Coronary artery (tissue), 2 donors: ENCODE measurements around the gene SETD7.
A peak's percentile ranks its signal among the peaks of the same experiment; 100 is the strongest.

Experiments used
- DNase-seq: peaks from one replicate; pipeline ENCODE4 v3.0.0-alpha.2; 2017; ENCODE audit warnings: low spot score
- H3K27ac ChIP-seq, 2 donors: fragments of 200-600 bp; sonication (generic); one replicate each; pipeline ENCODE4 v1.5.1; 2016 to 2019
- H3K4me3 ChIP-seq: fragments of 200-600 bp; sonication (generic); 2 replicates; pipeline ENCODE4 v1.5.1; 2016; ENCODE audit warnings: mild to moderate bottlenecking, moderate library complexity
- TF ChIP-seq, protein P1 (sequence below): fragments of 200-600 bp; sonication (generic); IDR thresholded peaks from one replicate; pipeline ENCODE4 v1.5.1; 2019; ENCODE audit warnings: antibody characterized with exemption

The SETD7 gene

DNA sequence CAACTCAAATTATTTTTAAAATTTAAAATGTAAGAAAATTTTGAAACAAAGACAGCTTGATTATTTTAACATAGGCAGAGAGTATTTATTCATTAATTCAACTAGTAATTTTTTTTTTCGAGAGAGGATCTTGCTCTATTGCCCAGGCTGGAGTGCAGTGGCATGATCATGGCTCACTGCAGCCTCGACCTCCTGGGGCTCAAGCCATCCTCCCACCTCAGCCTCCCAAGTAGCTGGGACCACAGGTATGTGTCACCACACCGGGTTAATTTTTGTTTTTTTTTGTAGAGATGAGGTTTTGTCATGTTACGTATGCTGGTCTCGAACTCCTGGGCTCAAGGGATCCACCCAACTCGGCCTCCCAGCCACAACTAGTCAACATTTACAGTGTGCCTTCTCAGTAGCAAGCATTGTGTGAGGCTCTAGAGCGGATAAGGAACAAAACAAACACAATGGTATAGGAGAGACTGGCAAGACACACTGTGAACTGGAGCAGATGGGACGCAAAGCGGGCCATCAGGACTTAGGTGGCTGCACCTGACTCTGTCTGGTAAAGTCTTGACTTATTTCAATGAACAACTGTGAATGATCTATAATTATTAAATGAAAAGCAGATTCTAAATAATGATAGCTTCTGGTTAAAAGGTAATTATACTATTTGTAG lies 21.6 kb downstream of the SETD7 start:
- TF ChIP-seq, protein P1, sequence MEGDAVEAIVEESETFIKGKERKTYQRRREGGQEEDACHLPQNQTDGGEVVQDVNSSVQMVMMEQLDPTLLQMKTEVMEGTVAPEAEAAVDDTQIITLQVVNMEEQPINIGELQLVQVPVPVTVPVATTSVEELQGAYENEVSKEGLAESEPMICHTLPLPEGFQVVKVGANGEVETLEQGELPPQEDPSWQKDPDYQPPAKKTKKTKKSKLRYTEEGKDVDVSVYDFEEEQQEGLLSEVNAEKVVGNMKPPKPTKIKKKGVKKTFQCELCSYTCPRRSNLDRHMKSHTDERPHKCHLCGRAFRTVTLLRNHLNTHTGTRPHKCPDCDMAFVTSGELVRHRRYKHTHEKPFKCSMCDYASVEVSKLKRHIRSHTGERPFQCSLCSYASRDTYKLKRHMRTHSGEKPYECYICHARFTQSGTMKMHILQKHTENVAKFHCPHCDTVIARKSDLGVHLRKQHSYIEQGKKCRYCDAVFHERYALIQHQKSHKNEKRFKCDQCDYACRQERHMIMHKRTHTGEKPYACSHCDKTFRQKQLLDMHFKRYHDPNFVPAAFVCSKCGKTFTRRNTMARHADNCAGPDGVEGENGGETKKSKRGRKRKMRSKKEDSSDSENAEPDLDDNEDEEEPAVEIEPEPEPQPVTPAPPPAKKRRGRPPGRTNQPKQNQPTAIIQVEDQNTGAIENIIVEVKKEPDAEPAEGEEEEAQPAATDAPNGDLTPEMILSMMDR, result no peak
- DNase-seq, result no peak
- Histone ChIP-seq H3K4me3 (no peak overlapping the region), H3K27ac (no peak overlapping the region)

DNA sequence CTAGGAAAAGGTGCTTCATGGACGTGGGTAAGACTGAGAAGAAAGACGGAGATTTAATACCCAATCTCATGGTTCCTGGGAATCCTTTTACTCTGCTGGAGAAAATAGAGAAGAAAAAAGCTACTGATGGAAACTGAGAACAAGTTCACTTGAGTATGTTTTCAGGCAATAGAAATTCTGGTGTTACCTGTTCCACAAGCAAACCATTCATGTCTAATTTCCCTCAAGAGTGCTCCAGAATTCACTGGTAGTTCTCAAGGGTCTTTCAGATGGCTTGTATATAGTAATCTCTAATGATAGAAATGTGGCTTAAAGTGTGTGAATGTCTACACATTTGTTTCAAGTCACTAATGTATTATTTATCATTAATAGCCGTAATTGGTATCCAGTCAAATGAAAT lies 22.5 kb downstream of the SETD7 start:
- TF ChIP-seq, protein P1, result no peak
- DNase-seq, result no peak
- H3K4me3 ChIP-seq, result no peak overlapping the region
- no peak overlapping the region for H3K27ac ChIP-seq

DNA sequence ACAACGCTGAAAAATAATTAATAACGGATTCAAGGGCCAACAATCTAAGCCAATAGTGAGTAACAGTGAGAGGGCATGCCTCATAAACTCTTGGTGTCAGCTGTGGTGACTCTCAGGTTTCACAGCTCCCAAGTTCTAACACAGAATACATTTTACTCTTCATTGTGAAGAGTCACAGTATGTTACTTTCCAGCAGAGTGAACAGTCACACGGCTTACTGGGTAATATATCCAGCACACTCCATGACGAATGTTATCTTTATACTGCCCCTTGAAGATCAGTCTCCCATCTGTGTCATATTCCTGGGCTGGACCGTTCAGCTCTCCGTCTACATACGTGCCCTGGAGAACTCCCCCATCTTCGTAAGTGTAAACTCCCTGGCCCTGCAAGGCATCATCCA lies 23.1 kb downstream of the SETD7 start:
- no peak overlapping the region for H3K4me3 ChIP-seq
- TF ChIP-seq, protein P1, result no peak
- H3K27ac ChIP-seq, result no peak overlapping the region
- DNase-seq, result no peak

DNA sequence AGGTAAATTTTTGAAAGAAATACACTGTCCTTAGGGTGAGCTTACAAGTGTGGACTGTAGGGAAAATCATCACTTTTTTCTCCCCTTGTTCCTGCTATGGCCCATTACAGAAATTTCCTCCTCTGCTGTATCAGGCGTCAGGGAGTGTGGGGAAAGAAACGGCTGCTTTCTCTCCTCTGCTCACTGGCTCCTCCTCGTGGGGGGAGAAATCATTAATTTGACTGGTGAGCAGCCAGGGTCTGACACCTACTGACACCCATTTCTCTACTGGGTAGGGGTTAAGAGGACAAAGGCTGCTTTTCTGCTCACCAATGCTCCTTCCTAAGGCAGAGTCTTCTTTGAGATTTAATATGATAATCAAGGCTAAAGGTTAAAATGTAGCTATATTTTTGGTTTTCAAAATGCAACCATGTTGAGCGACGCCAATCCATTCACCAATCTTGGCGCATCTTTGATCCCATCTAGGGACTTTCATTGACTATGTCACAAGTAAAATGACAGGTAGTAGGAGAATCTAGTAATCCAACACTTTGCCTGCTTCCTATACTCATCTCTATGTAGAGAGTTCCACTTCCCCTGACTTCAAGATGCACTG lies 25.1 kb downstream of the SETD7 start:
- TF ChIP-seq, protein P1, result peak; percentile 36
- Histone ChIP-seq H3K27ac (no peak overlapping the region), H3K4me3 (no peak overlapping the region)
- DNase-seq, result no peak

DNA sequence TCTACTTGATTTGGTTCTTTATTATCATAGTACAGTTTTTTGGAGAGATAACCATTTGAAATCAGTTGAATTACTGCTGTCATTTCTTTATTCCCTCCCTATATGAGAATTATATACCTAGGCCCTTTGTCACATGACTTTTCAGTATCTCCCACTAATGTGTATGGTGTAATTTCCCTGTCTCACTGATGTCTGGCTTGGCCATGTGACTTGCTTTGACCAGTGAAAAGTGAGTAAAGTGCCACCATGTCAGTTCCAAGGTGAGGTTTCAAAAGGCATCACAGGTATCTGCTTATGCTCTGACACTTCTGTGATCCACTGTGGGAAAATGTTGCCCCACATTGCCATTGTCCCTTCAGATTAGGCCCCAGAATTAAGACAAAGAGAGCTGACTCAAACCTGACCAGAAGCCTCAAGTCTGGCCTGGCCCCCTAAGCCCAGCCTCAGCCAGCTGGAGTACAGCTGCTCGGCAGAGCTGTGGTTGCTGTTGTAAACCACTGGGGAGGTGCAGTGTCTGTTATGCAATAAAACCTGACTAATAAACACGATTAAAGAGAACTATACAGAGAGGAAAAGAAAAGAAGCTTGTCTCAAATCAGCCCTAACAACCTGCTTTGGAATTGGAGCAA lies 27.5 kb downstream of the SETD7 start:
- no peak for DNase-seq
- H3K27ac ChIP-seq, result peak overlapping the region in 1 of 2 donors; percentile 20
- TF ChIP-seq, protein P1, result no peak
- H3K4me3 ChIP-seq, result no peak overlapping the region

DNA sequence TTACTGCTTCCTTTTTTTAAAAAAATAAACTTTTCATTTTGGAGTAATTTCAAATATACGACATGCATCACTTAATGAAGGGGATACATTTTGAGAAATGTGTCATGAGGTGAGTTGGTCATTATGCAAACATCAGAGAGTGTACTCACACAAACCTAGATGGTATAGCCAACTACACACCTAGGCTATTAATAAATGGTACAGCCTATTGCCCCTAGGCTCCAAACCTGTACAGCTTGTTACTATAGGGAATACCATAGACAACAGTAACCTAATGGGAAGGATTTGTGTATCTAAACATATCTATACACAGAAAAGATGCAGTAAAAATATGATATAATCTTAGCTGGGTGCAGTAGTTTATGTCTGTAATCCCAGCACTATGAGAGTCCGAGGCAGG lies 29.1 kb downstream of the SETD7 start:
- H3K4me3 ChIP-seq, result no peak overlapping the region
- TF ChIP-seq, protein P1, result no peak
- no peak overlapping the region for H3K27ac ChIP-seq
- DNase-seq, result no peak

DNA sequence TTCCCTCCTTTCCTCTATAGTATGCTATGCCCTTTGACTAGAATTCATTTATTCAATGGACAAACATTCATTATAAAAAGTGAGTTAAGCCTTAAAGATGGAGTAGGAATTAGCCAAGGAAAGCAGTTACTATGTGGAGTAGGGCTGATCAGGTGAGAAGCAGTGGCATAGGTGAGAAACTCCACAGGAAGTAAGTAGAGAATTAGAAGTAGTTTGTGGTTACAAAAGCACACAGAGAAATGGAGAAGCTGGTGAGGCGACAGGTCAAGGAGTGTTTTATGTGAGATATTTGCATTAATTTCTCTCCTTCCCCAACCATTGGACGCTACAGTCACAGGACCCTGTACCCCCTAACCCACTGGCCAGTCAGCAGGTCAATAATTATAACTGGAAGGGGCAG lies 30.6 kb downstream of the SETD7 start:
- no peak overlapping the region for H3K27ac ChIP-seq
- DNase-seq, result no peak
- TF ChIP-seq, protein P1, result no peak
- no peak overlapping the region for H3K4me3 ChIP-seq
